H9 (cell line): ENCODE measurements around the gene ZNF232. TPM values are rescaled to one million over a fixed set of nuclear protein-coding genes. Genes with fewer than 3 reads are reported as not detected.

ENCODE experiments used
- DNase-seq: peaks from one replicate; pipeline ENCODE4 v3.0.0-alpha.2; 2017
- H2AFZ ChIP-seq: one replicate; pipeline ENCODE4 v1.6.1; 2013; ENCODE audit warnings: mild to moderate bottlenecking, low read length, control low read depth, moderate library complexity
- H2AK5ac ChIP-seq: 2 replicates; pipeline ENCODE4 v1.6.1; 2013; ENCODE audit warnings: low read length, control low read depth, mixed read lengths; ENCODE audit not compliant: insufficient read length
- H2BK120ac ChIP-seq: one replicate; pipeline ENCODE4 v1.6.1; 2013; ENCODE audit warnings: low read depth, mild to moderate bottlenecking, low read length, control low read depth, inconsistent platforms; ENCODE audit not compliant: poor library complexity, severe bottlenecking
- H2BK12ac ChIP-seq: 2 replicates; pipeline ENCODE4 v1.6.1; 2013; ENCODE audit warnings: low read length, control low read depth, mixed read lengths, low read depth; ENCODE audit not compliant: insufficient read length
- H2BK15ac ChIP-seq: 2 replicates; pipeline ENCODE4 v1.6.1; 2013; ENCODE audit warnings: low read depth, low read length, control low read depth
- H2BK20ac ChIP-seq: one replicate; pipeline ENCODE4 v1.6.1; 2013; ENCODE audit warnings: low read depth, mild to moderate bottlenecking, low read length, control low read depth, inconsistent platforms; ENCODE audit not compliant: poor library complexity, severe bottlenecking
- H2BK5ac ChIP-seq: 2 replicates; pipeline ENCODE4 v1.6.1; 2013; ENCODE audit warnings: low read length, control low read depth, mixed read lengths; ENCODE audit not compliant: insufficient read length
- H3K14ac ChIP-seq: 2 replicates; pipeline ENCODE4 v1.6.1; 2013; ENCODE audit warnings: low read length, control low read depth; ENCODE audit not compliant: insufficient read depth
- H3K18ac ChIP-seq: 2 replicates; pipeline ENCODE4 v1.6.1; 2013; ENCODE audit warnings: low read depth, mild to moderate bottlenecking, mixed read lengths, low read length, control low read depth; ENCODE audit not compliant: insufficient read length
- H3K23ac ChIP-seq: 2 replicates; pipeline ENCODE4 v1.6.1; 2013; ENCODE audit warnings: low read length, control low read depth, mixed read lengths, low read depth; ENCODE audit not compliant: insufficient read length
- H3K23me2 ChIP-seq: 2 replicates; pipeline ENCODE4 v1.6.1; 2013; ENCODE audit warnings: low read depth, mild to moderate bottlenecking, mixed read lengths, low read length, control low read depth; ENCODE audit not compliant: insufficient read length, poor library complexity, severe bottlenecking
- H3K27ac ChIP-seq: 2 replicates; pipeline ENCODE4 v1.5.1; 2013; ENCODE audit warnings: low read length, control low read depth, mixed read lengths, low read depth; ENCODE audit not compliant: insufficient read length
- H3K27me3 ChIP-seq: 2 replicates; pipeline ENCODE4 v1.6.1; 2013; ENCODE audit warnings: low read length, control low read depth, inconsistent platforms; ENCODE audit not compliant: insufficient read depth
- H3K4ac ChIP-seq: 2 replicates; pipeline ENCODE4 v1.6.1; 2013; ENCODE audit warnings: low read depth, mild to moderate bottlenecking, control low read depth, inconsistent platforms, low read length, moderate library complexity
- H3K4me1 ChIP-seq: 2 replicates; pipeline ENCODE4 v1.6.1; 2013; ENCODE audit warnings: low read length, control low read depth, inconsistent platforms; ENCODE audit not compliant: insufficient read depth
- H3K4me2 ChIP-seq: 2 replicates; pipeline ENCODE4 v1.6.1; 2013; ENCODE audit warnings: low read length, control low read depth, mixed read lengths; ENCODE audit not compliant: insufficient read length, insufficient read depth
- H3K56ac ChIP-seq: 2 replicates; pipeline ENCODE4 v1.6.1; 2013; ENCODE audit warnings: low read depth, mild to moderate bottlenecking, mixed read lengths, low read length, control low read depth; ENCODE audit not compliant: insufficient read length
- H3K79me1 ChIP-seq: 2 replicates; pipeline ENCODE4 v1.6.1; 2013; ENCODE audit warnings: low read depth, mild to moderate bottlenecking, moderate library complexity, low read length, control low read depth, inconsistent platforms; ENCODE audit not compliant: insufficient read depth, poor library complexity, severe bottlenecking
- H3K79me2 ChIP-seq: 2 replicates; pipeline ENCODE4 v1.6.1; 2013; ENCODE audit warnings: low read length, control low read depth, inconsistent platforms; ENCODE audit not compliant: insufficient read depth
- H3K9ac ChIP-seq: 2 replicates; pipeline ENCODE4 v1.6.1; 2013; ENCODE audit warnings: low read length, control low read depth, mixed read lengths; ENCODE audit not compliant: insufficient read length; ENCODE audit errors: extremely low read depth
- H3K9me3 ChIP-seq: one replicate; pipeline ENCODE4 v1.6.1; 2013; ENCODE audit warnings: low read depth, low read length, inconsistent platforms; ENCODE audit not compliant: control insufficient read depth
- H3T11ph ChIP-seq: one replicate; pipeline ENCODE4 v1.6.1; 2013; ENCODE audit warnings: mild to moderate bottlenecking, low read length, control low read depth, inconsistent platforms
- H4K20me1 ChIP-seq: one replicate; pipeline ENCODE4 v1.6.1; 2013; ENCODE audit not compliant: control insufficient read depth, insufficient read length, insufficient read depth
- H4K5ac ChIP-seq: 2 replicates; pipeline ENCODE4 v1.6.1; 2013; ENCODE audit warnings: low read depth, mild to moderate bottlenecking, mixed read lengths, low read length, control low read depth; ENCODE audit not compliant: insufficient read length
- H4K8ac ChIP-seq: replicated peaks from 2 replicates; pipeline ENCODE4 v1.6.1; 2013; ENCODE audit warnings: low read length, control low read depth, mixed read lengths, low read depth; ENCODE audit not compliant: insufficient read length
- H4K91ac ChIP-seq: 2 replicates; pipeline ENCODE4 v1.6.1; 2013; ENCODE audit warnings: low read depth, mild to moderate bottlenecking, moderate library complexity, mixed read lengths, low read length, control low read depth; ENCODE audit not compliant: insufficient read length
- H3K27ac Mint-ChIP-seq, 3 experiments: 2 replicates in 2 of 3; 3 replicates in 1 of 3; pipeline ENCODE4 v1.8.0; 2020 to 2021; ENCODE audit warnings: mixed read lengths in 3 of 3, mild to moderate bottlenecking in 1 of 3, moderate library complexity in 1 of 3
- H3K27me3 Mint-ChIP-seq: 2 replicates; pipeline ENCODE4 v1.8.0; 2021; ENCODE audit warnings: low read depth, mild to moderate bottlenecking, moderate library complexity, mixed read lengths
- H3K36me3 Mint-ChIP-seq, 3 experiments: 2 replicates in 2 of 3; 3 replicates in 1 of 3; pipeline ENCODE4 v1.8.0; 2020 to 2021; ENCODE audit warnings: low read depth in 3 of 3, mixed read lengths in 3 of 3; ENCODE audit not compliant: insufficient read depth in 1 of 3
- H3K4me1 Mint-ChIP-seq, 2 experiments: 2 replicates each; pipeline ENCODE4 v1.8.0; 2020; ENCODE audit warnings: mixed read lengths in 2 of 2
- H3K4me3 Mint-ChIP-seq, 2 experiments: 2 replicates in 1 of 2; 3 replicates in 1 of 2; pipeline ENCODE4 v1.8.0; 2020 to 2021; ENCODE audit warnings: mild to moderate bottlenecking in 2 of 2, mixed read lengths in 2 of 2, moderate library complexity in 1 of 2
- H3K9me3 Mint-ChIP-seq, 2 experiments: 2 replicates in 1 of 2; 3 replicates in 1 of 2; pipeline ENCODE4 v1.8.0; 2020; ENCODE audit warnings: mild to moderate bottlenecking in 2 of 2, mixed read lengths in 2 of 2, moderate library complexity in 1 of 2
- CTCF ChIP-seq: fragments of 200-600 bp; sonication (generic); conservative IDR thresholded peaks from 3 replicates; pipeline ENCODE4 v1.8.0; 2021; ENCODE audit warnings: antibody characterized with exemption, mild to moderate bottlenecking
- WGBS: extraction: QIAGEN DNeasy Blood & Tissue Kit; methylation state at CpG from one replicate; pipeline ENCODE4 v1.1.7; 2013; ENCODE audit warnings: missing lambda C conversion rate, low lambda C conversion rate, mixed read lengths; ENCODE audit not compliant: insufficient read length; ENCODE audit errors: extremely low coverage; 5-methylcytosine and 5-hydroxymethylcytosine counted together
- total RNA-seq: library from RNA; stranded (reverse); gene quantifications from 2 replicates; pipeline ENCODE4 v1.2.1, GENCODE V29; 2021

Gene ZNF232
- total RNA-seq, 1 experiment from 2014 or later: 46.4 TPM

GRCh38 chr17:5139458-5139732 lies 27.7 kb upstream of the ZNF232 start:
- no peak overlapping the region for H2BK12ac ChIP-seq
- Mint-ChIP-seq H3K4me1 (no peaks in the 10 kb centered on the region), H3K36me3 (no peaks in the 10 kb centered on the region), H3K27ac (no peak overlapping the region), H3K9me3 (peaks cover 0 to 2% of the 10 kb centered on the region in 2 experiments; a peak in 1 of 5 replicates), H3K27me3 (no peaks in the 10 kb centered on the region), H3K4me3 (no peak overlapping the region)
- H3K27me3 ChIP-seq: no peaks in the 10 kb centered on the region
- H3T11ph ChIP-seq: no peak overlapping the region
- H3K4me2 ChIP-seq: no peak overlapping the region
- no peaks in the 10 kb centered on the region for H3K4me1 ChIP-seq
- no peak overlapping the region for H3K27ac ChIP-seq
- H3K79me1 ChIP-seq: no peaks in the 10 kb centered on the region
- H3K23me2 ChIP-seq: no peaks in the 10 kb centered on the region
- TF ChIP-seq CTCF: no peak
- no peaks in the 10 kb centered on the region for H3K9me3 ChIP-seq
- H4K20me1 ChIP-seq: no peaks in the 10 kb centered on the region
- H4K5ac ChIP-seq: no peak overlapping the region
- H3K18ac ChIP-seq: no peak overlapping the region
- H3K9ac ChIP-seq: no peak overlapping the region
- no peak overlapping the region for H3K4ac ChIP-seq
- H3K23ac ChIP-seq: no peak overlapping the region
- no peak overlapping the region for H2AK5ac ChIP-seq
- no peaks in the 10 kb centered on the region for H3K79me2 ChIP-seq
- no peak overlapping the region for H4K91ac ChIP-seq
- DNase-seq: no peak
- no peak overlapping the region for H3K56ac ChIP-seq
- H2BK5ac ChIP-seq: no peak overlapping the region
- H3K14ac ChIP-seq: no peak overlapping the region
- no peak overlapping the region for H2BK20ac ChIP-seq
- no peak overlapping the region for H2AFZ ChIP-seq
- no CpG with 5 or more reads among the region's 5 CpGs for WGBS
- no peak overlapping the region for H4K8ac ChIP-seq
- H2BK120ac ChIP-seq: no peak overlapping the region
- no peak overlapping the region for H2BK15ac ChIP-seq
